GM12878 (cell line): ENCODE results near the gene SLC35E2B. TPM values are rescaled to one million over a fixed set of nuclear protein-coding genes. Genes with fewer than 3 reads are reported as not detected.
"Not testable (repeated sequence)": the region's sequence is repeated elsewhere in the genome, so short reads cannot be mapped to it uniquely, and the experiment has no call there.

Experiments used
- ATAC-seq: fragments of 200-7000 bp; cut with Tn5 transposase; 3 replicates; pipeline ENCODE4 v1.9.1; 2020; ENCODE audit warnings: mild to moderate bottlenecking, moderate library complexity
- BruUV-seq: library from RNA; stranded (reverse); fragments of 400-500 nt; replicated peaks from 2 replicates; lab custom pipeline; 2021; lab: Mats Ljungman, UMichigan
- CTCF ChIA-PET: fragments of 300-600 bp; sonication (Branson Sonifier 250); formaldehyde crosslinking; extraction: SDS; loops from one replicate; lab custom pipeline; 2021; ENCODE audit warnings: inconsistent platforms; lab: Yijun Ruan, JAX
- POLR2A ChIA-PET: fragments of 350-600 bp; formaldehyde crosslinking; extraction: SDS; loops from one replicate; lab custom pipeline; 2021; ENCODE audit warnings: inconsistent platforms; lab: Charles Lee
- RAD21 ChIA-PET: fragments of 300-600 bp; sonication (Branson Sonifier 250); formaldehyde crosslinking; loops from one replicate; lab custom pipeline; 2023; ENCODE audit warnings: antibody characterized with exemption; ENCODE audit not compliant: unreplicated experiment; lab: Charles Lee
- SMC1A ChIA-PET: fragments of 300-600 bp; sonication (Branson Sonifier 250); formaldehyde crosslinking; loops from one replicate; lab custom pipeline; 2023; ENCODE audit not compliant: unreplicated experiment, uncharacterized antibody; lab: Charles Lee
- DNase-seq: peaks from one replicate; pipeline ENCODE4 v3.0.0-alpha.2; 2011; ENCODE audit warnings: low read depth, low spot score
- FAIRE-seq: peaks from 3 replicates; lab custom pipeline; 2011; peaks lifted over from hg19 to GRCh38; lab: Jason Lieb, UNC
- H2AFZ ChIP-seq: 2 replicates; pipeline ENCODE4 v1.6.0; 2011; ENCODE audit warnings: low read depth, low read length, control low read depth; ENCODE audit not compliant: control insufficient read depth
- H3K27ac ChIP-seq: 2 replicates; pipeline ENCODE4 v1.5.1; 2011; ENCODE audit warnings: control low read depth; ENCODE audit not compliant: control insufficient read depth, insufficient read depth
- H3K27me3 ChIP-seq, 2 experiments: replicated peaks in 1 of 2; 2 replicates each; pipeline versions ENCODE4 v1.6.0 to v1.6.1; 2011; ENCODE audit warnings: low read length in 1 of 2; ENCODE audit not compliant: control insufficient read depth in 2 of 2, insufficient read depth in 2 of 2
- H3K36me3 ChIP-seq, 2 experiments: 2 replicates each; pipeline ENCODE4 v1.5.1; 2011; ENCODE audit warnings: low read length in 1 of 2; ENCODE audit not compliant: control insufficient read depth in 2 of 2, insufficient read depth in 2 of 2
- H3K4me1 ChIP-seq: 2 replicates; pipeline ENCODE4 v1.6.1; 2011; ENCODE audit warnings: mild to moderate bottlenecking, low read length, moderate library complexity, mixed read lengths; ENCODE audit not compliant: control insufficient read depth, insufficient read depth
- H3K4me2 ChIP-seq: 2 replicates; pipeline ENCODE4 v1.6.0; 2011; ENCODE audit warnings: control low read depth; ENCODE audit not compliant: control insufficient read depth, insufficient read depth
- H3K4me3 ChIP-seq: fragments of 200-600 bp; sonication (generic); 2 replicates; pipeline ENCODE4 v1.5.1; 2016
- H3K79me2 ChIP-seq: 2 replicates; pipeline ENCODE4 v1.6.0; 2011; ENCODE audit warnings: low read length; ENCODE audit not compliant: control insufficient read depth, insufficient read depth
- H3K9ac ChIP-seq: 2 replicates; pipeline ENCODE4 v1.8.0; 2011; ENCODE audit warnings: low read length, control low read depth, mixed read lengths; ENCODE audit not compliant: control insufficient read depth, insufficient read depth
- H3K9me3 ChIP-seq: replicated peaks from 3 replicates; pipeline ENCODE4 v1.5.1; 2011; ENCODE audit warnings: mild to moderate bottlenecking, low read length; ENCODE audit not compliant: control insufficient read depth, insufficient read depth
- H4K20me1 ChIP-seq: 2 replicates; pipeline ENCODE4 v1.6.0; 2011; ENCODE audit not compliant: control insufficient read depth, insufficient read depth
- WGBS: methylation state at CpG from one replicate; pipeline ENCODE4 v1.1.6; 2016; ENCODE audit warnings: low lambda C conversion rate; ENCODE audit not compliant: insufficient replicate concordance, insufficient coverage; ENCODE audit errors: missing lambda C conversion rate; 5-methylcytosine and 5-hydroxymethylcytosine counted together
- in situ Hi-C: fragments of 300-500 bp; cut with MboI; formaldehyde crosslinking; loops from 9 replicates; pipeline ENCODE4 v1.14.3; 2018; ENCODE audit warnings: mixed read lengths
- intact Hi-C: fragments of 100-400 bp; cut with micrococcal nuclease; formaldehyde crosslinking; loops from one replicate; pipeline ENCODE4 v1.14.2; 2022; ENCODE audit not compliant: unreplicated experiment
- polyA plus RNA-seq, 11 experiments: library from polyadenylated mRNA; depleted of rRNA in 4 of 11; unstranded in 6 of 11; stranded (reverse) in 5 of 11; fragments of >200 nt; fragmentation: Nextera tagmentation in 4 of 11; fragmentation: Illumina TruSeq in 1 of 11; extraction: Ambion mirVana in 4 of 11; extraction: Trizol in 1 of 11; gene quantifications; 1 replicate in 1 of 11; 2 replicates in 10 of 11; pipeline versions ENCODE4 v1.2.1 to v1.2.3, GENCODE V29; 2011 to 2016; ENCODE audit warnings: inconsistent platforms in 2 of 11, missing spikeins in 2 of 11, low read depth in 1 of 11
- total RNA-seq, 4 experiments: library from RNA; depleted of rRNA in 3 of 4; stranded (reverse); fragments of >200 nt in 3 of 4; fragmentation: Illumina TruSeq in 1 of 4; extraction: Trizol in 1 of 4; gene quantifications; 2 replicates each; pipeline versions ENCODE4 v1.2.1 to v1.2.3, GENCODE V29; 2013 to 2021

Gene SLC35E2B
- total and polyA plus RNA-seq, 10 of the 15 experiments (the other 5 are each of a cell fraction or from before 2014, with no cell fraction given) = 2.6 to 36.7 (median 18.6) TPM

GRCh38 chr1:1634613-1635012, 58.0 kb downstream of the SLC35E2B start:
- POLR2A ChIA-PET, H3K4me3 ChIP-seq, SMC1A ChIA-PET, H3K4me1 ChIP-seq, H4K20me1 ChIP-seq, FAIRE-seq, intact Hi-C loops, CTCF ChIA-PET, BruUV-seq, ATAC-seq, DNase-seq, H3K27me3 ChIP-seq, H3K79me2 ChIP-seq, H3K4me2 ChIP-seq, H3K9me3 ChIP-seq, H3K9ac ChIP-seq, in situ Hi-C loops, RAD21 ChIA-PET, H3K27ac ChIP-seq, H3K36me3 ChIP-seq, H2AFZ ChIP-seq: not testable (repeated sequence)
- WGBS = 96% methylated on average over 10 of the region's 13 CpGs

DNA sequence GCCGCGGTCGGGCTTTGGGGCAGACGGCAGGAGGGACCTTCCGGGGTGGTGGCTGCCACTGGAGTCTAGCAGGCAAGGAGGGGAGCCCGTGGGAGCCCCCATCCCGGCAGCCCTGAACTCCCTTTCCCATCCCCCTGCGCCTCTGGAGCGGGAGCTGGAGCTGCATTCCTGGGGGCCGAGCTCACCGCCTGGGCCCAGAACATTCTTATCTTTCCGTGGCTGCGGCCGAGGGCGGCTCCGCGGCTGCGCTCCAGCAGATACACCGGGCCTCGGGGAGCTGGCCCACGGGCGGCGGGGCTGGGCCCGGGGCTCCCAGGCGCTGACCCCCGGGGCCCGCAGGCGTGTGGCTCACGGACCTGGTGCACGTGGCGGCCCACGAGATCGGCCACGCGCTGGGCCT, 59.2 kb downstream of the SLC35E2B start:
- intact Hi-C loops, H3K27me3 ChIP-seq, H3K9ac ChIP-seq, H3K4me2 ChIP-seq, RAD21 ChIA-PET, H3K36me3 ChIP-seq, H3K79me2 ChIP-seq, H3K4me1 ChIP-seq, BruUV-seq, in situ Hi-C loops, SMC1A ChIA-PET, DNase-seq, POLR2A ChIA-PET, FAIRE-seq, H2AFZ ChIP-seq, CTCF ChIA-PET, H3K9me3 ChIP-seq, H4K20me1 ChIP-seq, ATAC-seq, H3K27ac ChIP-seq, H3K4me3 ChIP-seq: not testable (repeated sequence)
- no CpG with 5 or more reads among the region's 35 CpGs for WGBS
